Renal pelvis (tissue), 4 donors: Measurements from ENCODE around the gene OTULINL. TPM values are rescaled to one million over a fixed set of nuclear protein-coding genes. Genes with fewer than 3 reads are reported as not detected.

Experiments used
- DNase-seq: peaks from one replicate; pipeline ENCODE4 v3.0.0-alpha.2; 2013
- polyA plus RNA-seq, 3 donors: library from polyadenylated mRNA; unstranded; fragments of 120-200 nt; gene quantifications; one replicate each; pipeline ENCODE4 v1.2.1, GENCODE V29; 2013; ENCODE audit not compliant: insufficient read length in 3 of 3

OTULINL gene
- polyA plus RNA-seq, 3 donors, result 9.4 to 11.7 (median 10.6) TPM

DNA sequence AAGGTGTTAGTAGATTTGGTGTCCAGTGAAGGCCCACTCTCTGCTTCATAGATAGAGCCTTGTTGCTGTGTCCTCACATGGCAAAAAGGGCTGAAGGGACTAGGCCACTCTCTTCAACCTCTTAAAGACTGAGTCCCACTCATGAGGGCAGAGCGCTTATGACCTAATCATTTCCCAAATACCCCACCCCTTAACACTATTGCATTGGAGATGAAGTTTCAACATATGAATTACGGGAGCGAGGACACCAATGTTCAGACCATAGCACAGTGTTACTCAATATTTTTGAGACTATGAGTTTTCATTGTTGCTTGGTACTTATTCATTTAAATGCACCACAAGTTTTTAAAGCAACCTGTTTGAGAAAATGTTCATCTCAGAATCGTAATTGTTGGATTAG is 8.8 kb upstream of the OTULINL start:
- DNase-seq, result no peak

DNA sequence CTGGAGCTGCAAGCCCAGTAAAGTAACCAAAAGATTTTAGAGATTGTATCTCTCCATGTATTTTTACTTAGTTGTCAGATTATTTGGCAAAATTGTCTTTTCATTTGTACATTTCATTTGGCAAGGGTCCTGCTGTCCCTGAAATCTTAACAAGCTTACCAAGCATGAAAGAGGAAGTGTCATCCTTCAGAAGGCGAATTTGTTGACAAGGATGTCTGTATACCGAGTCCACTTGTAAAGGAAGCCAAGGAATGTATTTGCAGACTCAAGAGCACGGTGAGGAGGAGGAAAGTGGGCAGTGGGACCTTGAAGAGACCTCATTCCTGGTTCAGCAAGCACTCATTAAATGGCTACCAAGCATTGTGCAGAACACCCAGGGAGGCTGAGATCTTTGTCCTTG is 7.5 kb upstream of the OTULINL start:
- no peak for DNase-seq

DNA sequence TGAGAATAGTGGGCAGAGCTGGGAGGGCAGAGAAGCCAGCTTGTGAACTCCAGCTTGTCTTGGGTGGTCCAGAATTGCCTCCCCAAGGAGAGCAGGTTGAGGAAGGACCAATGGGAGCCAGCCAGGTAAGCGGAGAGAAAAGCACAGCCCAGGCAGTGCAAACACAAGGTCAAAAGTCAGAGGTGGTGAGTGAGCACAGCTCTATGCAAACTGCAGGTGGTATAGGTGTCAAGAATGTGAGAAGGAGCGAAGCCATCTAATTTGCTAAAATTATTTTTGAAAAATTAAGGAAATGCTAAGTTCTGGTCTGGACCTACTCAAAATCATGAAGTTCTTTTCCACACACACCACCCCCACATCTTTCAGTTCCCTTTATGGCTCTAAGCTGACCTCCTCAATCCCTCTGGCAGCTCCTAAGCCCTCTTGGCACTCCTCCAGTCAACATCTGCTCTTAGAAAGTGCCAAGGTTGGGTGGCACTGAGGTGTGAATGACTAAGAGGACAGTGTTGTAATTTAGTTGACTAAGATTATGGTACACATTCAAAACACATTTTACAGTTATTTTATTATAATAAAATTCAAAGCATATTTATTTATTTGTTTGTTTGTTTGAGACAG is 6.6 kb upstream of the OTULINL start:
- no peak for DNase-seq

DNA sequence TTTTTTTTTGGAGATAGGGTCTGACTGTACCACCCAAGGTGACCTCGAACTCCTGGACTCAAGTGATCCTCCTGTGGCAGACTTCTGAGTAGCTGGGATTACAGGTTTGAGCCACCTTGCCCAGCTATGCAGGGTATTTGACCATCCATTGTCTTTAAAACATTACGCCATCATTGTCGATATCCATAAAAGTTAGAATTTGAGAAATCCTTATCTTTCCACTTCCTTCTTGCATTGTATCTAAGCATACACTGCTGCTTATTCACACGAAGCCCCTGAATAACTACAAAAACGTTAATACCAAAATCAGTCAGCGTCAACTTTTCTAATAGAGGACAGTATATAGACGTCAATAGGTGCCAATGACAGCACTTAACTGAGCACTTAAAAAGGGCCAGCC is 5.4 kb upstream of the OTULINL start:
- DNase-seq, result no peak

DNA sequence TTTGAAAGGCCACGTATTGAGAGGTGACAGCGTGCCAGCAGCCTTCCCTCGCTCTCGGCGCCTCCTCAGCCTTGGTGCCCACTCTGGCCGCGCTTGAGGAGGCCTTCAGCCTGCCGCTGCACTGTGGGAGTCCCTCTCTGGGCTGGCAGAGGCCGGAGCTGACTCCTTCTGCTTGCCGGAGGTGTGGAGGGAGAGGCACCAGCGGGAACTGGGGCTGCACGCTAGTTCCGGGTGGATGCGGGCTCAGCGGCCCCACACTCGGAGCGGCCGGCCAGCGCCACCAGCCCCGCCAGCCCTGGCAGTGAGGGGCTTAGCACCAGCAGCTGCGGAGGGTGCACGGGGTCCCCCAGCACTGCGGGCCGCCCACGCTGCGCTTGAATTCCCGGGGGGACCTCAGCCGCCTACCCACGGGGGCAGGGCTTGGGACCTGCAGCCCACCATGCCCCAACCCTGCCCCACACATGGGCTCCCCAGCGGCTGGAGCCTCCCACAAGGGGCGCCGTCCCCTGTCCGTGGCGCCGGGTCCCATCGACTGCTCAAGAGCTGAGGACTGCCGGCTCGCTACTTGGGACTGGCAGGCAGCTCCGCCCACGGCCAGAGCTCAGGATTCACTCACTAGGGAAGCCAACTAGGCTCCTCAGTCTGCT is 4.4 kb upstream of the OTULINL start:
- no peak for DNase-seq

DNA sequence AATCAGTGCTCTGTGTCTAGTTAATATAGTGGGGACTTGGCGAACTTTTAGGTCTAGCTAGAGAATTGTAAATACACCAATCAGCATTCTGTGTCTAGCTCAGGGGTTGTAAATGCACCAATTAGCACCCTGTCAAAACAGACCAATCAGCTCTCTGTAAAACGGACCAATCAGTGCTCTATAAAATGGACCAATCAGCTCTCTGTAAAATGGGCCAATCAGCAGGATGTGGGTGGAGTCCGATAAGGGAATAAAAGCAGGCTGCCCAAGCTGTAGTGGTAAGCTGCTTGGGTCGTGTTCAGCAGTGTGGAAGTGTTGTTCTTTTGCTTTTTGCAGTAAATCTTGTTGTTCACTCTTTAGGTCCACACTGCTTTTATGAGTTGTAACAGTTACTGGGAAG is 3.6 kb upstream of the OTULINL start:
- no peak for DNase-seq

DNA sequence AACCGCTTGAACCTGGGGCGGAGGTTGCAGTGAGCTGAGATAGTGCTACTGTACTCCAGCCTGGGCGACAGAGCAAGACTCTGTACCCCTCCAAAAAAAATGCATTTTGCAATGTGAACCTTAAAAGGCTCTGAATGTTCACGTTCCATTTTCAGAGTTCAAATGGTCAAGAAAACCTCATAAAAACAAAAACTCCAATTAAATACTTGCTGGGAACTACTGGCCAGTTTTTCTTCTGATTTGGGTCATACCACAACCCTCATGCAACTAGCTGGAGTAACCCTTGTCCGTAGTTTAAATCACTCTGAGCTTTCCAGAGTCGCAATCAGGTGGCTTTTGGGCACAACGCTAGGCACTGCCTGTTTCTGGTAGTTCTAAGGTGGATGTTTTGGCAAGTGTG is 2.3 kb upstream of the OTULINL start:
- no peak for DNase-seq

DNA sequence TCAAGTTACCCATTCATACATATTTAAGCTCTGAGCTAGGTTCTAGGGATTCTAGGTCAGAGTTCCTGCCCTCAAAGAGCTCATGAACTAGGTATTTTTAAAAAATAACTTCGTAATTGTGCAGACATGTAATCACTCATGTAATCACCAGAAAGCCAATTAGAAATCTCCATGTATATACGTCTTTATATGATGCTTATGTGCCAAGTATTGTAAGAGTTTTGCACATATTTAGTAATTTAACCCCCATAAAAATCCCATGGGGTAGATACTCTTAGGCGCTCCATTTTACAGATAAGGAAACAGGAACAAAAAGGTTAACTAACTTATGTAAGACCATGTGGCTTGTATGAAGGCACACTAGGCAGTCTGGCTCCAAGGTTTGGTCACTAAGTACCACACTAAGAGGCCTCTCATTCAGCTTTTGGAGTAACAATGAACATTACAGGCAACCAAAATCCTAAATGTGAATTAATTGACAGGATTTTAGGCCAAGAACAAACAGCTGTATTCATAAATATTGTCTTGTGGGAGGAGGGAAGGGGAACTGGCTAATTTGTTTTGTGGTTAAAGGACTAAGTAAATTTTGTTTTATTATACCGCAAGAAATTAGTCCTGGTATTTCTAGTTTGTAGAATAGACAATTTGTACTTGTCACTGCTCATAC is 1.7 kb upstream of the OTULINL start:
- DNase-seq, result no peak

DNA sequence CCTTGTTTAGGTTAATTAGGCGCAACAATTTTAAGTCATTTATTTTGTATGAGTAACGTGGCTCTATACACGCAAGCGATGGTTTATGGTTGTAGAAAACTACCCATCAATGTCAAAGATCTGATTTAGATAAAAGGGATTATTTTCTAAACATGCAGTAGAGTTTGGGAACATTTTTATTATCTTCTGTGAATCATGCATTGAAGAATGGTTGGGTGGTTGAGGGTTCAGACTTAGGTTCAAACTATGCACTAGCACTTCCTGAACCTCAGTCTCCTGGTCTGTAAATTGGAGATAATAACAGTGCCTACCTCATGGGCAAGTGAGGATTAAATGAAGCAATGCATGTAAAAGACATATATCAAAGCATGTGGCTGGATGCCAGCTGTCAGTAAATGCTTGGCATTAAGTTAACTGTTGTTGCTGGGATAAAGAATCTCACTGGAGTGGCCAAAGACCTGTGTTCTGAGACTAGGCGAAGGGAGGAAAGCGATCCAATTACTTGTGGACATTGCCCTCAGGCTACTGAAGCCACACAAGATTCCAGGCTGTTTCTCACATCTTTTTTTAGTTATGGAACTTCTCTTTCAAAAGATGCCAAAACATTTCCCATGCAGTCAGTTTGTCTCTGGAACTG is 1.1 kb upstream of the OTULINL start:
- DNase-seq, result peak; percentile 27

DNA sequence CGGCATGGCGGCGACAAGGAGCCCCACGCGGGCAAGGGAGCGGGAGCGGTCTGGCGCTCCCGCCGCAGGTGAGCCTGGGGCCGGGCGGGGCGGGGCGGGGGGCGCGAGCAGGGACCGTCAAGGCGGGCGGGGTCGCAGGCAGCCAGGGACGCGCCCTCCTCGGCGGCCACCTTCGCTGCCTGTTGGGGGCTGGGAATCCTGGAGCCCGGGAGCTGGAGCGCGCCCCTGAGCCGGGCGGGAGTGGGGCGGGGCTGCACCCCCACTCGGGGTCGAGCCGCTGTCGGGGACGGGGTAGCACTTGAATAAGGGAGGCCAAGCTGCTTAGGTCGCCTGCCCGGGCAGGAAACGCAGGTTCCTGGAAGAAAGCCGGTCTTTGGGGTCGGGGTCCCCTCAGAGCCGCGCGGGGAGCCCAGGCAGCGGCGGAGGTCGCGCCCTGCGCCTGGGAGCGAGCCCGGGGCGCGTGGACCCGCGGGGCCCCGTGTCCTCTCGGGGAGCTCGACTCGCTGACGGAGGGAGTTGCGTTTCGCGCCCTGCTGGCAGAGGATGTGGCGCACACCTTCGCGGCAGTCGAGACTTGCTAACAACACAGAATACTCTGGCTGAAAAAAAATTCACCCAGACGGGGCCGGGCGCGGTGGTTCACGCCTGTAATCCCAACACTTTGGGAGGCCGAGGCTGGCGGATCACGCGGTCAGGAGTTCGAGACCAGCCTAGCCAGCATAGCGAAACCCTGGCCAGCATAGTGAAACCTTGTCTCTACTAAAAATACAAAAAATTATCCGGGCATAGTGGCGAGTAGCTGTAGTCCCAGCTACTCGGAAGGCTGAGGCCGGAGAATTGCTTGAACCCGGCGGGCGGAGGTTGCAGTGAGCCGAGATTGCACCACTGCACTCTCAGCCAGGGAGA is 552 bp downstream of the OTULINL start:
- DNase-seq, result peak; percentile 42

DNA sequence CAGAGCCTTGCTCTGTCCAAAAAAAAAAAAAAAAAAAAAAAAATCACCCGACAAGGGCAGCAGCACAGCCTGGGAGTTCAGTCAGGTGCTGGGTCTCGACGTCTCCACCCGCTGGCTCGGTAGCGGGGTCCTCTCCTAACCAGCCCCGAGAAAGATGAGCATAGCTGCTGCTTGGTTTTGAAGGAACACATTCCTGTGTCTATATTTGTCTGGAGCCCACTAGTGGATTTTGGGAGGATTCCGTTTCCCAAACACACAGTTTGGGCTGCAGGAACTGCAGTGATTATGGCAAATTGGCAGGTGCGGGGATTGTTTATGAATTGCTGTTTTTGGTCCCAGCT is 1.2 kb downstream of the OTULINL start:
- DNase-seq, result no peak

DNA sequence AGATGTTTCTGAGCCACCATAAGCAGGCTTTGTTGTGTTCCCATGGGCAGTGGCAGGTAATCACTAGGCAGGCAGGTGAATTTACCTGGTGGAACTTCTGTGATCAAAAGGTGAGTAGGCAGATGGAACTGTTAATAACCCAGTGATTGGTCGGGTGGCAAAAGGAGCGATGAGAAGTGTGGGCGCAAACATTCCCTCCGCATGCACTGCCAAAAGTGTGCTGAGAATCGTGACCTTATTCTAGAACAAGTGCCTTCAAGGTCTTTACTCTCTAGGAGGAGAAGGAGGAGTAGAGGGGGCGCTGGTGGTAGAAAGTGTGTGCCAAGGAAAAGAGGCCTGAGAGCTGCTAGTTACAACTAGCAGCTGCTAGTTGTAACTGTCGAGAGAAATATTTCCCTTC is 3.3 kb downstream of the OTULINL start:
- no peak for DNase-seq

DNA sequence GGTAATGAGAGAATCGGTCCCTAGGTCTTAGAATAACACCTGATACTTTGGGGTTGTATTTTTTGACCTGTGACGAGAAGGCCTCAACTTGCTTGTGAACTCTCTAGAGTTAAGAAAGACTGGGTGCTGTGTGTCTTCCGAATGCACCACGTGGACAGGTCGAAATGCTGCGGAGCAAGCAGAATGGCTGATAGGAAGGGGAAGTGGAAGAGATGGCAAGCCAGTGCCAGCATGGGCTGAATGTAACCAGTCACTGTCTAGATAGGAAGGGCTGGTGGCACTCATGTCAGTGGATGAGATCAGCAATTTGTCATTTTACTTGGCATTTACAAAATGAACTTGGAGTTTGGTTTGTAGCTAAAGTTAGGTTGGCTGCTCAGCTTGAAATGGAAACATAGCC is 5.6 kb downstream of the OTULINL start:
- no peak for DNase-seq

DNA sequence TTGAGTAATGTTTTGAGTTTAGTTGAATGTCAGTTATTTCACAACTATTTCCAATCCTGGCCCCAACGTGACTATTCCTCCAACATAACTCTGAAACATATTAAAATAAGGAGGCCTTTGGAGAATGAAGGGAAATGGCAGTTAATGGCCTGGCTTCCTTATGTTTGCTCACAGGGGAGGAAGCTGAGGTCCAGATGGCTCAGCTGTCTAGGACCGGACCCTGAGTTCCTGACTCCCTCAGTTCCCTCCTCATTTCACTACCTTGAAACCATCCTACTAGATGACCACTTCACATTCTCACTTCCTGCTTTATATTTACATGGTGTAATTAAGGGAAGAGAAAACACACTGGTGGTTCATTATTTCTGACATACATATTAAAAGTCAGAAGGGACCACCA is 6.6 kb downstream of the OTULINL start:
- no peak for DNase-seq

DNA sequence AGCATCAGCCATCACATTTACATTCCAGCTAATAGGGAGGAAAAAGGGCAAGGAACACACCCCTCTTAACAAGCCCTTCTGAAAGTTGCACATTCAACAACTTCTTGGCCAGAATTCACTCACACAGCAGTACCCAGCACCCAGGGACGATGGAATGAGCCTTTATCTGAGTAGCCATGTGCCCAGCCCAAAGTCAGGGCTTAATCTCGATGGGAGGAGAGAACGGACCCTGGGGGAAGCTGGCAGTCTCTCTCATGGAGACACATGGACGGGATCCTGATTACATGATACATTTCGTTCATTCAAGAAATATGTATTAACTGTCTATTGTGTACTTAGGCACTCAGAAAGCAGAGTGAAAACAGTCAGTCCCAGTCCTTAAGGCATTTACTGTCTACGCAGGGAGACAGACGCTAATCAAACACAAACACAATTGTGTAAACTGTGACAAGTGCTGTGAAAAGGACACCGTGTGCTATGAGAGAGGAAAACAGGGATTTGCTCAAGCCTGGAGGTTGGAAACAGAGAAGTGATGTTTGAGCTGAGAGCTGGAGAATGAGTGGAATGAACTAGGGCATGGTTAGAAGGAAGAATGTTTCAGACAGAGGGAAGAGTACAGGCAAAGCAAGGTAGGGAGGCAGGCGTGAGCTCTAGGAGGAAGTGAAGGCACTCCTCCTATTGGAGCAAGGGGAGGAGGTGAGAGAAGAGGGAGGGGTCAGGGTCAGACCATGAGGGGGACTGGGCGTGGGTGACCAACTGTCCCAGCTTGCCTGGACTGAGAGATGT is 7.4 kb downstream of the OTULINL start:
- DNase-seq, result no peak

DNA sequence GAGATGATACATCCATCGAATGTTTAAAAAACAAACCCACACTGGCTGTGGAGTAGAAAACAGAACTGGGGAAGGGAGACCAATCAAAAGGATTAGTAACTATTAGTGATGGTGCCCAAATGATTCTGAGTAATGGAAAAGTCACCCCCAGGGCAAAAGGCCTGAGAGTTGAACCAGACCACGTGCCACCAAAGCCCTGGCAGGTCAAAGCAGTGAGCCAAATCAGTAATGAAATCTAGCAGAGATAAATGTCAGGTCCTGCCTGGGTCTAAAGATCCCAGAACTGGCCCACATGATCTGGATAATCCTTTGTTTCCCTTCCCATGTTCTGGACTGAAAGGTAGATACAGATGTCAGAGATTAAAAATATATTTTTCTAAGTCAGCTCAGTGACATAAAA is 9.4 kb downstream of the OTULINL start:
- DNase-seq, result no peak

DNA sequence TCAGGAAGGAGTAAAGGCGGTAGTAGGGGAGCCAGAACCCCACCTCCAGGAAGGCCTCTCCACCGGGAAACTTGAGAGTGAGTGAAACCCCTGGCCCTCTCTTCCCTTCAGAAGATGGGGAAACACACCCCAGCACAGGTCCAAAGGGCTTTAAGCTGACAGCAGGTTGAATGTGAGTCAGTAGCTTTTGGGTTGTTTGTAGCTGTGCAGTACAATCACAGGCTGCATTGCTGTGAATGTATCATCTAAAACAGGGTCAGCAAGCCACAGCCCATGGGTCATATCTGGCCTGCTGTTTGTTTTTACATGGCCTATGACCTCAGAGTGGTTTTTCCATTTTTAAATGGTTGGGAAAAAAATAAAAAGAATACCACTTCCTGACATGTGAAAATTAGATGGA is 10.0 kb downstream of the OTULINL start:
- DNase-seq, result no peak

DNA sequence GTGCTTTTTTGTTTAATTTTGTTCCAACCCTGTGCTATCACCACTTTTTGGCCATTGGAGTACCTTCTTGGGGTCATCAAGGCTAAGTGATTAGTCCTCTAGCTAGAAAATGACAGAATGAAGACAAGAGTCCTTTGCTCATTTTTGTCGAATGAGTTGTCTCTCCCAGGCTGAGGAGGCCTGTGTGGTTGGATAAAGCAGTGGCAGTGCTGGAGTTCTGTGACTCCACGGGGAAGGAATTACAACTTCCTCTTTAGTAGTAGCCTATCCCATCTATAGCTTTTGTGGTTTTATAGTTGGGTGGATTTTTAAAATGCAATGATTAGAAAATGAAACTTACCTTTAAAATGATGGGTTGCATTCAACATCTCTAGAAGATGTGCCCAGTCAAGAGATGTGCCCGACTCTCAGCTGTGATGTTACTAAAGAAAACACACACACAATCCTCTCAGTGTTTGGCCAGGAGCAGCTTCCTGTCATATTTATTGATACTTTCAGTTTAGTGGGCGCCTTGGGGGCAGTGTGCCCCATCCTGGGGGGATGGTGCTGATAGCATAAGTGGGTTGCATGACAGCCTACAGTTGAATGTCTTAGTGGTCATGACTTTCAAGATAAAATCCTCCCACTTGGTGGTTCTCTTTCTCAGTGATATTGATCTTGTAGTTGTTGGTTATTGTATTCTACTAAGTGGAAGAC is 11.9 kb downstream of the OTULINL start:
- DNase-seq, result no peak

DNA sequence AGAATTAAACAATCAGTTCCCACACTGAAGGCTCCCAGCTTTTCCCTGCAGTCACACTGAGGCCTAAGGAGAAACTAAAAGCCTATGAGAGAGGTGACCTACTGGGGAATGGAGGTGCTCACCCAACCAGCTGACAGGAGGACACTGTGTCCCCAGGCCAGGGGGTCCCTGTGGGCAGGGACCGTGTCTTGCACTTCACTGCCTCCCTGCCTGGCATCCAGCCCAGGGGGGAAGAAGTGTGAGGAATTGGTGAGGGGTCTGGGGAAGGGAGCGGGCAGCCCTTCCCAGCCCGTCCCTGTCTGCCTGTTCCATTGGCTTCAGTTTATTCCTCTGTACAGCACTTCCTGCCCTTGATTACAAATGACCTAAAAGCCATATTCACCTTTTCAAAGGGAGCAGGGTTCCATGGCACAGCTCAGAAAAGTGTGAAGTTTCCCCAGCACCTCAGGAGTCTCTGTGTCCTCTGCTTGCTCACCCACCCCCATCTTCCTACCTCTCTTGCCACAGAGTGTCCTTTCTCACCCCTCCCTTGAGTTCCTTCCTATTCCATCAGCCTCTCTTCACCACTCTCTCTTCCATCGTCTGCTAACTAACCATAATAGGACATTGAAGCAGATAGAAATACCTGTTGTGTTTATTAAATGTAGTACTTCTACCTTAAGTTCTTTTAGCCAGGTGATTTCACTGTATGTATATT is 12.9 kb downstream of the OTULINL start:
- no peak for DNase-seq

DNA sequence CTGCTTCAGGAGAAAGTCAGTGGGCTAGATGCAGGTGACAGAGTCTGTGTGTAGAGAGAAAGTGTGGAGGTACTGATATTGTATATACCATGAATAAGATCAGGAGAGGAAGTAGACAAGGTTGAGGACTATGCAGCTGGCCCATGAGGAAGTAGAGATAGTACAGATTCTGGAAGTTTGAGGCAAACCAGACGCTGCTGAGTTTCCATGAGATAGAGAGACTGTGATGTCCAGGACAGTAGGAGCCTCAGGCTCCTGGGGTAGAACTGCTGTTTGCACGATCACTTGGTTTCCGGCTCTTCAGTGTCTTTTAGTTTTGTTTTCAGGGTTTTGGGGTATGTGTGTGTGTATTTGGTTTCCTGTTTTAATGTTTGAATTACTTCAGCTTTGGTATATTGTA is 13.6 kb downstream of the OTULINL start:
- no peak for DNase-seq
